SU-DHL-6 (cell line): ENCODE results near the gene CDH24.

ENCODE experiments used
- EZH2phosphoT487 ChIP-seq: fragments of 200-600 bp; sonication (generic), shearing (Covaris generic); conservative IDR thresholded peaks from 2 replicates; pipeline ENCODE4 v1.6.1; 2018; ENCODE audit warnings: mild to moderate bottlenecking, antibody characterized with exemption, low read length, moderate library complexity, mixed read lengths
- TF ChIP-seq, protein P1 (sequence below): fragments of 200-600 bp; sonication (generic); IDR thresholded peaks from one replicate; pipeline ENCODE4 v1.5.1; 2017; ENCODE audit warnings: antibody characterized with exemption, mild to moderate bottlenecking, low read length, moderate library complexity; ENCODE audit not compliant: insufficient read depth, poor library complexity, severe bottlenecking

- TF ChIP-seq, protein P1, sequence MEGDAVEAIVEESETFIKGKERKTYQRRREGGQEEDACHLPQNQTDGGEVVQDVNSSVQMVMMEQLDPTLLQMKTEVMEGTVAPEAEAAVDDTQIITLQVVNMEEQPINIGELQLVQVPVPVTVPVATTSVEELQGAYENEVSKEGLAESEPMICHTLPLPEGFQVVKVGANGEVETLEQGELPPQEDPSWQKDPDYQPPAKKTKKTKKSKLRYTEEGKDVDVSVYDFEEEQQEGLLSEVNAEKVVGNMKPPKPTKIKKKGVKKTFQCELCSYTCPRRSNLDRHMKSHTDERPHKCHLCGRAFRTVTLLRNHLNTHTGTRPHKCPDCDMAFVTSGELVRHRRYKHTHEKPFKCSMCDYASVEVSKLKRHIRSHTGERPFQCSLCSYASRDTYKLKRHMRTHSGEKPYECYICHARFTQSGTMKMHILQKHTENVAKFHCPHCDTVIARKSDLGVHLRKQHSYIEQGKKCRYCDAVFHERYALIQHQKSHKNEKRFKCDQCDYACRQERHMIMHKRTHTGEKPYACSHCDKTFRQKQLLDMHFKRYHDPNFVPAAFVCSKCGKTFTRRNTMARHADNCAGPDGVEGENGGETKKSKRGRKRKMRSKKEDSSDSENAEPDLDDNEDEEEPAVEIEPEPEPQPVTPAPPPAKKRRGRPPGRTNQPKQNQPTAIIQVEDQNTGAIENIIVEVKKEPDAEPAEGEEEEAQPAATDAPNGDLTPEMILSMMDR, result no peak
- TF ChIP-seq EZH2phosphoT487, result no peak
These were observed 42.0 kb upstream of the CDH24 start for GRCh38 chr14:23099212-23099861.
